Mucosa of descending colon (tissue), 3 donors: ENCODE results near the gene MTUS2. TPM values are rescaled to one million over a fixed set of nuclear protein-coding genes. Genes with fewer than 3 reads are reported as not detected.

Experiments
- ATAC-seq: fragments of 200-7000 bp; cut with Tn5 transposase; one replicate; pipeline ENCODE4 v1.9.1; 2020; ENCODE audit warnings: mild to moderate bottlenecking, moderate library complexity
- DNase-seq, 3 donors: peaks; one replicate each; pipeline ENCODE4 v3.0.0-alpha.2; 2020
- H3K36me3 ChIP-seq: fragments of 200-600 bp; one replicate; pipeline ENCODE4 v1.8.0; 2021; ENCODE audit warnings: low read depth, mild to moderate bottlenecking
- H3K4me1 ChIP-seq: fragments of 200-600 bp; one replicate; pipeline ENCODE4 v1.8.0; 2021; ENCODE audit warnings: low read depth, mild to moderate bottlenecking
- H3K4me3 ChIP-seq: fragments of 200-600 bp; one replicate; pipeline ENCODE4 v1.8.0; 2021; ENCODE audit warnings: mild to moderate bottlenecking
- H3K9me3 ChIP-seq: fragments of 200-600 bp; one replicate; pipeline ENCODE4 v1.8.0; 2021; ENCODE audit warnings: mild to moderate bottlenecking
- intact Hi-C, 2 donors: fragments of 100-400 bp; cut with DNase I in 1 of 2; cut with micrococcal nuclease in 1 of 2; formaldehyde crosslinking; loops; one replicate each; pipeline versions ENCODE4 v1.11.0 to v1.11.1; 2022; cut with DNase I, micrococcal nuclease
- long read RNA-seq, 2 donors: library from polyadenylated mRNA; unstranded; transcript quantifications; one replicate each; pipeline ENCODE4 v2.0.0, GENCODE V29; 2019 to 2021
- total RNA-seq, 3 donors: library from RNA; stranded (reverse); fragmentation: NEBNext Ultra II Directional in 2 of 3; extraction: Animal tissue kit (Norgen Biotek cat#: 25700) in 2 of 3; gene quantifications; one replicate each; pipeline versions ENCODE4 v1.2.1 to v1.2.4, GENCODE V29; 2021 to 2023
- TF ChIP-seq, protein P1 (sequence below): fragments of 200-600 bp; IDR thresholded peaks from one replicate; pipeline ENCODE4 v1.8.0; 2022; ENCODE audit warnings: antibody characterized with exemption, mild to moderate bottlenecking
- donor health status: DM: no; HTN: no; CAD: no; lungs with moderate emphysema.
- donor health status: DM: no; HTN: no; CAD: no.
- donor health status: DM: no; HTN: yes; CAD: no.

The MTUS2 gene
- total RNA-seq: under 1 TPM; 0.09 to 0.85 (median 0.60) TPM
- long read RNA-seq, donor 1, partial matches to known transcripts: 0 of 1 reads
- long read RNA-seq, donor 1, other reads (novel, unspliced or antisense): 0 of 1 reads
- long read RNA-seq, donor 2, partial matches to known transcripts: 0 of 1 reads
- long read RNA-seq, donor 2, other reads (novel, unspliced or antisense): 0 of 1 reads

DNA sequence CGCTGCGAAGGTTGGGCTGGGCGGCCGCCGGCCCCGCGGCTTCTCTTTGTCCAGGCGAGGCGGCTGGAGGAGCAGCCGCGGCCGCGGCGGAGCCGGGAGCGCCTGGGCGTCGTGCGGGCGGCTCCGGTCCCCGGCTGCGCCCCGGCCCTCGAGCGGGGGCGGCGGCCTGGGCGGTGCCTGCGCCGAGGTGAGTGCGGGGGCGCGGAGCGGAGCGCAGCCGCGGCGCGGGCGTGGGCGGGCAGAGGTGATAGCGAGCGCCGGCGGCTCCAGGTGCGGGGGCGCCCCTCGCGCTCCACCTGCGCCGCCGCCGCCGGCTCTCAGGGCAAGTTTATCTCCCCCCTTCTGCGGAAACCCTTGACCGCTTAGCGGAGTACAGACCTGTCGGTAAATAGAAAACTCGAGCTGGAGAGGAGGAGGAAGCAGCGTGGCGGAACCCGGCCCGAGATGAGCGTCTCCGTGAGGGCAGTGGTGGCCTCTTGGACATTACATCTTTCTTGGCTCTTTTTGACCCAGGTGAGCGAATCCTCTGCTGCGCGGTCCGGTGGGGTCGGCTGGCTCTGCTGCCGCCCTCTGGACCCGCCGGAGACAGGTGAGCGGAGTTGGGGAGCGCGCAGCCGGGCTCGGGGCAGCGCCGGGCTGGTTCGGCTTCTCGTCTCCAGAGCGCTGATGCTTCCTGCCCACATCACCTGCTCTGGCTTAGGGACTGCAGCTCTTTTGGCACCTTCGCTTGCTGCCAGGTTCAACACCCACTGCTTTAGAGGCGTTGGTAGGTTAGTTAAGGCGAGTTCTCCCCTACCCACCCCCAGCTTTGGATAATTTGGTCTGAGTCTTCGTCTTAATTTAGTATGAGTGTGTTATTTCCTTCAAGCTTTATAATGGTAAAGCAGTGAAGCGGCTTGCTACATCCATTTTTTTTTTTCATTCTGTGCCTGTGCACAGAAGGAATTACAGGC, at the start of gene MTUS2:
Gene MTUS2, plus strand, starts transcription at position 241 of the 953 bp plus-strand sequence.
- peak; percentile 19 for ATAC-seq
- peak in 1 of 3 donors; percentile 21 for DNase-seq
- H3K4me1 ChIP-seq: peaks cover 8% of the 10 kb centered on the region
- H3K9me3 ChIP-seq: no peaks in the 10 kb centered on the region
- intact Hi-C loops: no loop called here
- TF ChIP-seq, protein P1, sequence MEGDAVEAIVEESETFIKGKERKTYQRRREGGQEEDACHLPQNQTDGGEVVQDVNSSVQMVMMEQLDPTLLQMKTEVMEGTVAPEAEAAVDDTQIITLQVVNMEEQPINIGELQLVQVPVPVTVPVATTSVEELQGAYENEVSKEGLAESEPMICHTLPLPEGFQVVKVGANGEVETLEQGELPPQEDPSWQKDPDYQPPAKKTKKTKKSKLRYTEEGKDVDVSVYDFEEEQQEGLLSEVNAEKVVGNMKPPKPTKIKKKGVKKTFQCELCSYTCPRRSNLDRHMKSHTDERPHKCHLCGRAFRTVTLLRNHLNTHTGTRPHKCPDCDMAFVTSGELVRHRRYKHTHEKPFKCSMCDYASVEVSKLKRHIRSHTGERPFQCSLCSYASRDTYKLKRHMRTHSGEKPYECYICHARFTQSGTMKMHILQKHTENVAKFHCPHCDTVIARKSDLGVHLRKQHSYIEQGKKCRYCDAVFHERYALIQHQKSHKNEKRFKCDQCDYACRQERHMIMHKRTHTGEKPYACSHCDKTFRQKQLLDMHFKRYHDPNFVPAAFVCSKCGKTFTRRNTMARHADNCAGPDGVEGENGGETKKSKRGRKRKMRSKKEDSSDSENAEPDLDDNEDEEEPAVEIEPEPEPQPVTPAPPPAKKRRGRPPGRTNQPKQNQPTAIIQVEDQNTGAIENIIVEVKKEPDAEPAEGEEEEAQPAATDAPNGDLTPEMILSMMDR: no peak
- H3K4me3 ChIP-seq: no peak within 1 kb of the TSS
- H3K36me3 ChIP-seq: no peaks in the 10 kb centered on the region

DNA sequence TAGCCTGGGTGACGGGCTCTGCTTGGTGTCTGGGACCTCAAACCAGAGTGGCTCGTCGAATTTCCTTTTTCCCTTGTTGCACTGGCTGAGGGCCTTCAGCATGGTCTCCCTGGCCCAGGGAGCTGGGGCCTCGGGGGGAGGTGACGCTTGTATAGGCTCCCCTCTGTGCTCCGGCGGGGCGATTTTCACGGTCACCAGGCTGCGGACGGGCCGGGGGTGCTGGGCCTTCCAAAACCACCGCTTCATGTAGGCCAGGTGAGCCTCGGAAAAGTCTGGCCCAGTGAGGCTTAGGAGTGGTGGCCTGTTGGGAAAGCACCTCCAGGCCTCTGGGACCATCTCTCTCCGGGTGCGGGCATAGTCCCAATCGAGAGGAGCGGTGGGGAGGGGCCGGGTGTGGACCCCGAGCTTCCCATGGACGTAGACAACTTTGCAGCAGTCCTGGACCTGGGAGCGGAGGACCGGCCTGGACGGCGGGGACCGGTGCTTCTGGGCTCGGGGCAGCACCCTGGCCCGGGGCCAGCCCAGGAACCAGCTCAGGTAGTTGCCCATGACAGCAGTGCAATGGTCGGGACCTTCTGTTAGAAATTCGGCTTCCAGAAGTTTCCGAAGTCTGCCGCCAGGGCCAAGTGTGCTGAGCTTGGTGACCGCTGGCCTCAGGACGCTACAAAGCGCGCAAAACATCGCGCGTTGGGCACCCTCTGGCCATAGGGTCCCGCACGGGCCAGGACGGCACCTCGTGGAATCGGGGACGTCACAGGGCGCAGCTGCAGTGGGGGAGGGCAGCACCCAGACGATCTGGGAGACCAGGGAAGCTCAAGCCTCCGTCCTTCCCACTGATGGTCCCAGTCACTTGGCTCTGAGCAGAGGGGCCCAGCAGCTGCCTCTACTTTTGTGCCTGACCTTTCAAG, 41.6 kb upstream of the MTUS2 start:
- no peak for ATAC-seq
- TF ChIP-seq, protein P1: no peak
- Histone ChIP-seq H3K9me3 (no peaks in the 10 kb centered on the region), H3K4me3 (no peak overlapping the region), H3K4me1 (no peaks in the 10 kb centered on the region), H3K36me3 (no peaks in the 10 kb centered on the region)
- peak in 1 of 3 donors; percentile 37 for DNase-seq
- intact Hi-C loops: no loop called here

DNA sequence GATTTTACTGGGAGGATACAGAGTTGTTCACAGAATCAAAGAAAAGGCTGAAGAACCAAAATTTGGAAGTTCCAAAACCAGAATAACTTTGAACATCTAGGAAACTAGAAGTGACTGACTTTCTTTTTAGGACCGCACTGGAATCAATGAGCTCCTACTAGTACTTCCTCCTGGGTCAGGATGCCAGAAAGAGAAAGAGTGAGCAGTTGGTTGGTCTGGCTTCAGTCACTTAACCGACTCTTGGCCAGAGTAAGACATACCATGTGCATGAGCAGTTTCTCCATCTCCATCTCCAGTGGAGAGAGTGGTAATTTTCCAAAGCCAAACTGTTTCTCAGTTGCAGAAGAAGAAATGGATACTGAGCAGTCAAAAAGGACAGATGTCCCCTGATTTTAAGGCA, 27.1 kb upstream of the MTUS2 start:
- intact Hi-C loops: no loop called here
- Histone ChIP-seq H3K4me1 (no peaks in the 10 kb centered on the region), H3K36me3 (no peaks in the 10 kb centered on the region), H3K4me3 (no peak overlapping the region), H3K9me3 (no peaks in the 10 kb centered on the region)
- ATAC-seq: no peak
- TF ChIP-seq, protein P1: no peak
- no peak for DNase-seq

DNA sequence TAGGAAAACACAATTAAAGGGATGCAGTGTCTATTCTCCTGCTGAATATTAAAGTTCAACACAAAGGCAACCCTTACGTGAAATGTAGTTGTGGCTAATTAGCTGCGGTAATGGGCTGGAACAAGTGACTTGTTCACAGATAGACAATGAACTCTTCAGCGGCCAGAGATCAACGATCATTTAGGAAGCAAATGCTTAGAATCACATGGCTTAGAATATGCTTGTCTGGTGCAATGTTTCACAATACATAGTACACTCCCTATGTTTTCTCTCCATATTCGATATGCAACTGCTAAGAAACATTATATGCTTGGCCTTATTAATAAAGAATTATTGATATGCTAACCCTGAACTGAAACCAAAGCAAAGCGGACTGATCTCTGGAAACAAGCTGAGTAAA, 25.7 kb upstream of the MTUS2 start:
- intact Hi-C loops: no loop called here
- Histone ChIP-seq H3K4me1 (no peaks in the 10 kb centered on the region), H3K9me3 (no peaks in the 10 kb centered on the region), H3K4me3 (no peak overlapping the region), H3K36me3 (no peaks in the 10 kb centered on the region)
- DNase-seq (no peak), ATAC-seq (no peak)
- TF ChIP-seq, protein P1: no peak

DNA sequence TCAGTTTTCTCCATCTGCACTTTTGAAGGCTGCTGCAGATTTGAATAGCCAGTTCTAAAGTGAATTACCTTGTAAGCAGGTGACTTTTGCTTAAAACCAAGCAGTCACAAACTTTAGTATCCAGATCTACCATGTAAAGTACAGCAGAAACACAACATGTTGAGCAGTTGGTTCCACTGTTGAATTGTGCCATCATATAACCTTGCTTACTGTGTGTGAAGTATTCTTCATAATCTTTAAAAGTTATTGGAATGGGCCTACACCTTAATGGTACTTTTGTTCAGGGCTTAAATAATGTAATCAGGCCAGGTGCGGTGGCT, 23.2 kb upstream of the MTUS2 start:
- DNase-seq: no peak
- TF ChIP-seq, protein P1: no peak
- Histone ChIP-seq H3K36me3 (no peaks in the 10 kb centered on the region), H3K4me1 (no peaks in the 10 kb centered on the region), H3K4me3 (no peak overlapping the region), H3K9me3 (no peaks in the 10 kb centered on the region)
- ATAC-seq: no peak
- intact Hi-C loops: loop anchor here in 1 of 2 donors (5.0 kb wide), 1 partner anchor 475 kb away; no protein-coding TSS in a partner anchor
